ENCODE data around the gene CHRM4.

- TF ChIP-seq CTCF (conservative IDR thresholded peaks at IDR 0.05; ENCODE audit: low read length), result no peak
- no peak for TF ChIP-seq EZH2phosphoT487 (IDR thresholded peaks at IDR 0.05; ENCODE audit: borderline replicate concordance)
Measured at GRCh38 chr11:46393759-46394158, 2.2 kb upstream of the CHRM4 start.
